Osteoblast (primary cell): Measurements from ENCODE around the gene PGPEP1. TPM values are rescaled to one million over a fixed set of nuclear protein-coding genes. Genes with fewer than 3 reads are reported as not detected.

Source experiments
- DNase-seq: peaks from one replicate; pipeline ENCODE4 v3.0.0; 2011; ENCODE audit warnings: low spot score, mixed read lengths; ENCODE audit not compliant: insufficient read length; ENCODE audit errors: missing footprints
- H2AFZ ChIP-seq: 2 replicates; pipeline ENCODE4 v1.6.0; 2011; ENCODE audit warnings: mild to moderate bottlenecking, low read length
- H3K27ac ChIP-seq: 2 replicates; pipeline ENCODE4 v1.5.1; 2011; ENCODE audit warnings: mild to moderate bottlenecking, low read depth, low read length, moderate library complexity
- H3K27me3 ChIP-seq: 2 replicates; pipeline ENCODE4 v1.6.0; 2012; ENCODE audit warnings: mild to moderate bottlenecking, control low read depth, inconsistent platforms, low read length, moderate library complexity; ENCODE audit not compliant: insufficient read depth
- H3K36me3 ChIP-seq: 2 replicates; pipeline ENCODE4 v1.5.1; 2011; ENCODE audit warnings: mild to moderate bottlenecking, low read length, control low read depth, moderate library complexity; ENCODE audit not compliant: insufficient read depth
- H3K4me1 ChIP-seq: 2 replicates; pipeline ENCODE4 v1.5.1; 2011; ENCODE audit warnings: mild to moderate bottlenecking, low read length, control low read depth, moderate library complexity; ENCODE audit not compliant: insufficient read depth
- H3K4me2 ChIP-seq: 2 replicates; pipeline ENCODE4 v1.6.0; 2011; ENCODE audit warnings: mild to moderate bottlenecking, low read length; ENCODE audit not compliant: insufficient read depth
- H3K4me3 ChIP-seq: fragments of 200-600 bp; sonication (generic); 3 replicates; pipeline ENCODE4 v1.5.1; 2012; ENCODE audit warnings: mild to moderate bottlenecking, low read length, inconsistent platforms; ENCODE audit not compliant: insufficient read depth
- H3K79me2 ChIP-seq: 2 replicates; pipeline ENCODE4 v1.6.0; 2012; ENCODE audit warnings: mild to moderate bottlenecking, low read length, control low read depth, inconsistent platforms; ENCODE audit not compliant: insufficient read depth
- H3K9me3 ChIP-seq: 2 replicates; pipeline ENCODE4 v1.5.1; 2011; ENCODE audit warnings: low read depth, low read length, control low read depth
- H4K20me1 ChIP-seq: 2 replicates; pipeline ENCODE4 v1.6.0; 2012; ENCODE audit warnings: mild to moderate bottlenecking, low read length, control low read depth; ENCODE audit not compliant: insufficient read depth
- CTCF ChIP-seq: IDR thresholded peaks from 2 replicates; pipeline ENCODE4 v1.5.1; 2011; ENCODE audit warnings: mild to moderate bottlenecking, low read depth, low read length, moderate library complexity; ENCODE audit errors: extremely low read depth
- total RNA-seq: library from RNA; depleted of rRNA; stranded (reverse); fragments of >200 nt; gene quantifications from 2 replicates; pipeline ENCODE4 v1.2.3, GENCODE V29; 2012

The PGPEP1 gene
- total RNA-seq, 1 donor = 31.1 TPM

- Histone ChIP-seq H3K4me2 (no peak overlapping the region), H3K79me2 (peaks cover 11% of the 10 kb centered on the region), H2AFZ (no peak overlapping the region), H3K36me3 (peaks cover 18% of the 10 kb centered on the region), H3K27me3 (no peaks in the 10 kb centered on the region), H3K9me3 (no peaks in the 10 kb centered on the region), H4K20me1 (no peaks in the 10 kb centered on the region), H3K4me3 (no peak overlapping the region), H3K27ac (no peak overlapping the region), H3K4me1 (peaks cover 7% of the 10 kb centered on the region)
- TF ChIP-seq CTCF = no peak
- DNase-seq = peak; percentile 66
Observed at GRCh38 chr19:18311502-18312091, 28.8 kb upstream of the PGPEP1 start.

GRCh38 chr19:18312092-18312534 lies 28.3 kb upstream of the PGPEP1 start:
- Histone ChIP-seq H3K36me3 (peaks cover 17% of the 10 kb centered on the region), H3K4me2 (no peak overlapping the region), H2AFZ (no peak overlapping the region), H3K9me3 (no peaks in the 10 kb centered on the region), H3K27ac (no peak overlapping the region), H3K4me1 (peaks cover 7% of the 10 kb centered on the region), H3K4me3 (no peak overlapping the region), H3K79me2 (peaks cover 11% of the 10 kb centered on the region), H4K20me1 (no peaks in the 10 kb centered on the region), H3K27me3 (no peaks in the 10 kb centered on the region)
- TF ChIP-seq CTCF = no peak
- DNase-seq = peak; percentile 36

- no peaks in the 10 kb centered on the region for H3K27me3 ChIP-seq
- H3K4me2 ChIP-seq = no peak overlapping the region
- peak overlapping the region; percentile 54 for H3K27ac ChIP-seq
- no peak for TF ChIP-seq CTCF
- no peak overlapping the region for H2AFZ ChIP-seq
- H4K20me1 ChIP-seq = no peaks in the 10 kb centered on the region
- peaks cover 7% of the 10 kb centered on the region for H3K4me1 ChIP-seq
- peak; percentile 90 for DNase-seq
- H3K9me3 ChIP-seq = no peaks in the 10 kb centered on the region
- peaks cover 14% of the 10 kb centered on the region for H3K36me3 ChIP-seq
- no peak overlapping the region for H3K4me3 ChIP-seq
- H3K79me2 ChIP-seq = peaks cover 21% of the 10 kb centered on the region
Observed at GRCh38 chr19:18313398-18313797, 27.0 kb upstream of the PGPEP1 start.

- no peak overlapping the region for H3K4me3 ChIP-seq
- peaks cover 54% of the 10 kb centered on the region for H3K79me2 ChIP-seq
- H3K4me1 ChIP-seq = peaks cover 23% of the 10 kb centered on the region
- H4K20me1 ChIP-seq = no peaks in the 10 kb centered on the region
- peak overlapping the region; percentile 17 for H3K27ac ChIP-seq
- peaks cover 8% of the 10 kb centered on the region for H3K36me3 ChIP-seq
- peak; percentile 83 for DNase-seq
- H3K9me3 ChIP-seq = no peaks in the 10 kb centered on the region
- no peak for TF ChIP-seq CTCF
- H3K4me2 ChIP-seq = no peak overlapping the region
- no peaks in the 10 kb centered on the region for H3K27me3 ChIP-seq
- H2AFZ ChIP-seq = peak overlapping the region; percentile 3
Observed at GRCh38 chr19:18317961-18318800, 22.2 kb upstream of the PGPEP1 start.
